GM18507 (cell line): Measurements from ENCODE around the gene FOXB1.

Experiments
- DNase-seq: peaks from one replicate; pipeline ENCODE4 v3.0.0; 2011; ENCODE audit warnings: low read depth; ENCODE audit not compliant: insufficient read length; ENCODE audit errors: extremely low spot score
- FAIRE-seq: peaks from 2 replicates; lab custom pipeline; 2011; peaks lifted over from hg19 to GRCh38; lab: Jason Lieb, UNC

FOXB1 gene

GRCh38 chr15:60004009-60004845, at the start of gene FOXB1:
TSS of gene FOXB1 (plus strand) at chr15:60004311. CDS start at chr15:60004964, 653 bp downstream.
- no peak for FAIRE-seq

GRCh38 chr15:59958288-59958687, 45.8 kb upstream of the FOXB1 start:
- no peak for DNase-seq
- no peak for FAIRE-seq

More at GRCh38 chr15:60004009-60004845, at the start of gene FOXB1:
- DNase-seq = no peak

DNA sequence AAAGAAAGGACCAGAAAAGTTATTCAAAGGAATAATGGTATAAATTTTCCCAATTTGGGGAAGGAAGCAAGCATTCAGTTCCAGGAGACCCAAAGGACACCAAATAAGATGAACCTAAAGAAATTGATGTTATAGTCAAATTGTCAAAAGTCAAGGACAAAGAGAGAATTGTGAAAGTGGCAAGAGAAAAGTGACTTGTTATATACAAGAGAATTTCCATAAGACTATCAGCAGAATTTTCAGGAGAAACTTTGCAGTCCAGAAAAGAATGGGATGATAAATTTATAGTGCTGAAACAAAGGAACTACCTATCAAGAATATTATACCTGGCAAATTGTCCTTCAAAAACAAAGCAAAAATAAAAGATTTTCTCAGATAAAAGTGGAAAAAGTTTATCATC, 43.8 kb upstream of the FOXB1 start:
- no peak for FAIRE-seq
- no peak for DNase-seq

- FAIRE-seq = no peak
Measured at GRCh38 chr15:59963322-59963721, 40.8 kb upstream of the FOXB1 start.

GRCh38 chr15:59963925-59964324, 40.2 kb upstream of the FOXB1 start:
- no peak for FAIRE-seq
- DNase-seq = no peak

More at GRCh38 chr15:59963322-59963721, 40.8 kb upstream of the FOXB1 start:
- DNase-seq = no peak

- DNase-seq (no peak), FAIRE-seq (no peak)
Measured at GRCh38 chr15:59965741-59966140, 38.4 kb upstream of the FOXB1 start.

- no peak for FAIRE-seq
- DNase-seq = no peak
Measured at GRCh38 chr15:59966262-59966661, 37.8 kb upstream of the FOXB1 start.

DNA sequence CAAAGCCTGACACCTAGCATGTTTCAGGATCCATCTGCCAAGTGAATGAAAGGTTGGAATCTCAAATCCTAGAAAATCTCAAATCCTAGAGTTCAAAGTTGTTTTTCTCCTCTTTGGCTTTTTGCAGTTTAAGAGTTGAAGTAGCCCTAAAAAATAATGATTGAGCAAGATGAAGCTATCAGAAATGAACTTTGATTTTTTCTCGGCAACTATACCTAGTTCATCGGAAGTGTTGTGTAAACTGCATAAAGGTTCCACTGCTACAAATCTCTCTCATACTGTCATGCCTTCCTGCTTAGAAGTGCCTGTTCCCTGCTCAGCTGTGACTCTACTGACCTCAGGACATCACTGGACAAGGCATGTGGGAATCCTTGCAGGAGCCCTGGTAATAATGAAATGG, 35.8 kb upstream of the FOXB1 start:
- DNase-seq = no peak
- FAIRE-seq = no peak

GRCh38 chr15:59972241-59972640, 31.9 kb upstream of the FOXB1 start:
- no peak for FAIRE-seq

GRCh38 chr15:59976480-59977271, 27.4 kb upstream of the FOXB1 start:
- peak; percentile 58 for FAIRE-seq
- DNase-seq = no peak

More at GRCh38 chr15:59972241-59972640, 31.9 kb upstream of the FOXB1 start:
- no peak for DNase-seq

DNA sequence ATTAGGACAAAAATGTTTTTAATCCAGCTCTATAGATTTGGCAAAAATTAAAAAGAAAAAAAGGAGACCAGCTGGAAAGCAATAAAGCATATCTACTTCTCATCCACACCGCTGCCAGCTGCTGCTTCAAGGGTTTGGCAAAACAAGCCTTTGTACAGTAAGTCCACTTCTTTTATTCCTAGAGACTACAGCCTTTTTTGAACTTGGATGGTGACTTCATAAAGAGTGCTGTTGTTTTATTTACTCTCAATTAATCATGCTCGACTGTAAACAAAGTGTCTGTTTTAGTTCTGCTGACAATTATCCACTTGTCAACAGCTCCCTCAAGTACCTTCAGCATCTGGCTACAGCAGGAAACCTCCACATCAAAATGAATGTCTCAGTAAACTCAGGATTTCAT, 12.3 kb upstream of the FOXB1 start:
- DNase-seq (no peak), FAIRE-seq (no peak)

GRCh38 chr15:59993041-59993750, 10.9 kb upstream of the FOXB1 start:
- no peak for FAIRE-seq
- DNase-seq = no peak

DNA sequence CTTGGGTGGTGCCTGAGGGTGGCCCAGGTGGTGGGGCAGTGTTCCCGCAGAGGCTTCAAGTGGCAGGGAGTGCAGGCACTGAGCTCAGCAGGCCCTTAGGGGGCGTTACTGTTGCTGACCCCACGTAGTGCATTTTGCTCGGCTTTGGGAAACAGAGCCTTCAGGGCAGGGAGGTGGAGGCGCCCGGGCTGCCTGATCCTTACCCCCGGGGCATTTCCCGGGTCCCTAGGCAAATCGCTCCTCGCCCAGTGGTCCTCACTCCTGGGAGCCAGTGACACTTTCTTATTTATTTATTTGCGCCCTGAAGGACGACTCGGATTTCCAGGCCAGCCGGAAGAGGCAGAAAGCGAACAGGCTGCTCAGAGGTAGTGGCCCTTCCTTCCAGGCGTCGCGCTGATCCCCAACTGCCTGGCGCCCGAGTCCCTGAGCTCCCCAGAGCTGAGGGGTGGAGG, 10.1 kb upstream of the FOXB1 start:
- no peak for DNase-seq
- FAIRE-seq = no peak

DNA sequence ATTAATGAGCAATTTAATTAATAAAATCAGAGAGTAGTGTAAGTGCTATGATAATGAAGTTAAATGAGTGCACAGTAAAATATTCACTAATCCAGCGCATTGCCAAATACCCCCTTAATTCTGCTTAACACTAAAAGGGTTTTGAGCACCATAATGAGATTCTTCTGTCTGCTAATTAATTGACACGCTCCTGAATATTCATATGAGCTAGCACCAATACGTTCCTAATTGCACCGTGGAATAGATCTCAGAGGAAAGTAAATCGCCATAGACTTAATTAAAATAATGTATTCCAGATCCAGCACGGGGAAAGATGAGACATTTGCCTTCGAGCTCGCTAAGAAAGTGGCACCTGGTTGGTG, 9.6 kb upstream of the FOXB1 start:
- FAIRE-seq (no peak), DNase-seq (no peak)

DNA sequence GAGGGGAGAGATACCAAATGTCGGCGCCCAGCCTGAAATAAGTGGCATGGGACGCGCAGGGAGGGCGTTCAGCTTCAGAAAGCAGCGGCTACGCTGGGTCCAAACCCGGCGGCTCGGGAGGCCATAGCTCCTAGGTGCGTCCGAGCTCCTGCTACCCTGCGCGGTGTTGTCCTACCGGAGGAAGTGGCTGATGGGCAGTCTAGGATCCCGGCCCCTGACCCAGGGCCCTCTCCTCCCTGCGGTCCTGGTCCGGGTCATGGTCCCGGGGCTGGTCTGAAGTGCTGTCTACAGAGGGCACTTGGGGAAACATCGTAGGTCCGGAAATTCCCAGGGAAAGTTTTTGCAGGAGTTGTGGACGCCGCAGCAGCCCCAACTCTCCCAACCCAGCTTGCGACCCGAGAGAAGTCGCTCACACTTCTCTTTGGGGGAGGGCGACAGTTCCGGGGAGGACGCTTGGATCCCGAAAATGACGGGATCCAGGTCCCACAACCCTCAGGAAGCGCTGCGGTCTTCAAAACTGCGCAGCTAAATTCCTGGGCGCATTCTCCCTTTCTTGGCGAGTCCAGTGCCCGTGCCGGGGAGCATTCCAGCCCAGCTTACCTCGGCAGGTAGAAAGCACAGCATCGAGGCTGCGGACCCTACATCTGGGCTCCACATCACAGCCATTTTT, 9.1 kb upstream of the FOXB1 start:
- FAIRE-seq (no peak), DNase-seq (no peak)

GRCh38 chr15:59995568-59996297, 8.4 kb upstream of the FOXB1 start:
- no peak for DNase-seq
- FAIRE-seq = no peak

- DNase-seq (no peak), FAIRE-seq (peak; percentile 5)
Measured at GRCh38 chr15:59996298-59997041, 7.6 kb upstream of the FOXB1 start.

GRCh38 chr15:59997070-59997701, 6.9 kb upstream of the FOXB1 start:
- DNase-seq (no peak), FAIRE-seq (peak; percentile 68)
